ENCODE data around the gene RAI14.

DNA sequence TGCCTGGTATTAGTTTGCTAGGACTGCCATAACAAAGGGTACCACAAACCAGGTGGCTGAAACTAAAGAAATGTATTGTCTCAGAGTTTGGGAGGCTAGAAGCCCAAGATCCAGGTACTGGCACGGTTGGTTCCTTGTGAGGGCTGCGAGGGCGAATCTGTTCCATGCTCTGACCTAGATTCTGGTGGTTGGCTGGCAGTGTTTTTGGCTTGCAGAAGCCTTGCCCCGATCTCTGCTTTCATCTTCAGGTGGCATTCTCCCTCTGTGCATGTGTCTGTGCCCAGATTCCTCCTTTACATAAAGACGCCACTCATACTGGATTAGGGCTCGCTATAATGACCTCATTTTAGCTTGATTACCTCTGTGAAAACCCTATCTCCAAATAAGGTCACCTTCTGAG is 36.7 kb downstream of the RAI14 start:
- TF ChIP-seq SUZ12 (IDR thresholded peaks at IDR 0.05): no peak
- TF ChIP-seq SP1 (IDR thresholded peaks at IDR 0.05): no peak
- no peak for TF ChIP-seq BHLHE40 (IDR thresholded peaks at IDR 0.05; ENCODE audit: borderline replicate concordance)
- no peak for TF ChIP-seq TARDBP (IDR thresholded peaks at IDR 0.05)
- no peak for TF ChIP-seq LEF1 (IDR thresholded peaks at IDR 0.05; ENCODE audit: borderline replicate concordance)
- no peak for TF ChIP-seq FOXM1 (IDR thresholded peaks at IDR 0.05; ENCODE audit: borderline replicate concordance)
- no peak for TF ChIP-seq FOXA1 (IDR thresholded peaks at IDR 0.05)
- TF ChIP-seq ELF4 (IDR thresholded peaks at IDR 0.05): no peak
- no peak for TF ChIP-seq CTBP1 (IDR thresholded peaks at IDR 0.05; ENCODE audit: borderline replicate concordance)
- TF ChIP-seq ZNF384 (IDR thresholded peaks at IDR 0.05): no peak
- no peak for TF ChIP-seq NFRKB (IDR thresholded peaks at IDR 0.05)
- TF ChIP-seq PKNOX1 (IDR thresholded peaks at IDR 0.05): no peak
- no peak for TF ChIP-seq L3MBTL2 (conservative IDR thresholded peaks at IDR 0.05)

All from HEK293T (cell line).